CD4-positive, alpha-beta T cell treated with Interleukin-15 for 1 hour (primary cell): Measurements from ENCODE around the gene CERT1.

ENCODE experiments used
- DNase-seq: peaks from one replicate; pipeline ENCODE4 v3.0.0-alpha.2; 2020

CERT1 gene

DNA sequence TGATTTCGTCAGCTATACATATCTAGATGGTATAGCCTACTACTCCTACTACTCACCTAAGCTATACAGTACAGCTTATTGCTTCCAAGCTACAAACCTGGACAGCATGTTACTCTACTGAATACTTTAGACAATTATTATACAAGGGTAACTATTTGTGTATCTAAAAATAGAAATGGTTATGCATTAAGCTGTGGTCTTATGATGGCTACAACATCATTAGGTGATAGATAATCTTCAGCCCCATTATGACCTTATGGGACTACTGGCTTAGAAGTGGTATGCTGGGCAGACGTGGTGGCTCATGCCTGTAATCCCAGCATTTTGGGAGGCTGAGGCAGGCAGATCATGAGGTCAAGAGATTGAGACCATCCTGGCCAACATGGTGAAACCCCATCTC, 40.2 kb downstream of the CERT1 start:
- DNase-seq, result no peak

DNA sequence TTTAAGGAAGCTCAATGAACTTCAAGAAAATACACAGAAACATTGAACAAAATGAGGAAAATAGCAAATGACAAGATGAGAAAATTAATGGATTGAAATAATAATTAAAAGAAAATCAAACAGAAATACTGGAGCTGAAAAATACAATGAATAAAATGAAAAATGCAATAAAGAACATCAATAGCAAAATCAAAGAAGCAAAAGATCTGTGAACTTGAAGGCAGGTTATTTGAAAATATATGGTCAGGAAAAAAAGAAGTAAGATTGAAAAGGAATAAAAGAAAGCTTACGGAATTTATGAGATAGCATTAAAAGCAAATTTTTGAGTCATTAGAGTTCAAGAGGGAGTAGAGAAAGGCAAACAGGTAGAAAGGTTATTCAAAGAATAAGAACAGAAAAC, 42.4 kb downstream of the CERT1 start:
- no peak for DNase-seq

DNA sequence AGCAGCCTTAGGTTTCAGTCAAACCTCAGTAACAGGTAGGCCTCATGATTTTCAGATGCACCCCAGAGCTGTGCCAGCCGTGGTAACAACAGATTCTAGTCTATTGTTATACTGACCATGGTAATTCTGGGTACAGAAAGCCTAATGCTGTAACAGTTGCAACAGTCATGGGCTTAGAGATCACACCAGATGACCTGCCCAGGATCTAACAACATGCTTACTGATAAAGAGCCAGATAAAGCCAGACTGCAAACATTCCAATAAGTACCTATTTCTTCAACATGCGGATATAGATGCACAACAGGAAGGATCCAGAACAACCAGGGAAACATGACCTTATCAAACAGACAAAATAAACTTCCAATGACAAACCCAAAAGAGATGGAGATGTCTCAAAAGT, 42.8 kb downstream of the CERT1 start:
- DNase-seq, result no peak

DNA sequence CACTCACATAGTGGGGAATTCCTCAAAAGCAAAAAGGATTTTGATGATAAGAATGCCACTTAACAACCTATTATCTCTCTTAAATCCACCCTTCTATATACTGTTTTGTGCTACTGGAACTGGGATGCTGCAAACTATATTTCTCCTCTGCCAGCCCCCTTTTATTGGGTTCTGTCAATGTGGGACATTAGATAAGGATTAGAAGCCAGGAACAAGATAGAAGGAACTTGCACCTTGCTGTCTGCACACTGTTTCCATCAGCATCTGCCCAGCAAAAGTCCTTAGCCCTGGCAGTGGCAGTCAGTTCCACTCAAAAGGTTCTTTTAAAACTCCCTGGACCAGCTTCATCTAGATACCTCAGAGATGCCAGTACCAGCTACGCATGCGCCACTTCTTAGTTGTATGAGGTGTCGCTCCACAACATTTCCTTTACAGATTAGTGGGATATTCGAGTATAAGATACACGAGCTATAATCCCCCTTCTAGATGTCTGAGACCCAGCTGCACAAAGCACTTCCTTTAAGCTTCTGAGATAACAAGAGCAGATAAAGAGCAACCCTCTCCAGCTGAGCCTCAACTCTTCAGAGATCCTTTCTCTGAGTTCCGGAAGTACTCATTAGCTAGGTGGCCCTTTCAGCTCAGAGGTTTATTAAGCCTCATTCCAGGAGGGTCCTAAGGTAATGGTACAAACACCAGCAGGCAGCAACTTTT, 45.3 kb downstream of the CERT1 start:
- DNase-seq, result no peak

DNA sequence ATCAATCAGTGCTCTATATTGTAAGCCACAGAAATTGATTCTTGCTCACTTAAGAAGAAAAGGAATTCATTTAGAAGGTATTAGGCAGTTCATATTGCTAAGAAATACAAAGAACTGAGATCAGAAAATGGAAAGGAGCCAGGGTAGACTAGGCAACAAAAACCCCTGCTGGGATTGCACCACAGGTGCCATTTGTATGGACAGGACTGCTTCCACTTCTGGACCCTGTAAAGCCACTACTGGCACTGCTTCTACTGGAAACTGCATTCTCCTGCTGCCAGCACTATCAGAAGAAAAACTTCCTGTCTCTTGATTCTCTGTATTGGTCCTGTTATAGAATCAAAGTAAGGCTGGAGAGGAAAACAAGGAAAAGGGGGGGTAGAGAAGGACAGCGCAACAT, 45.9 kb downstream of the CERT1 start:
- no peak for DNase-seq

DNA sequence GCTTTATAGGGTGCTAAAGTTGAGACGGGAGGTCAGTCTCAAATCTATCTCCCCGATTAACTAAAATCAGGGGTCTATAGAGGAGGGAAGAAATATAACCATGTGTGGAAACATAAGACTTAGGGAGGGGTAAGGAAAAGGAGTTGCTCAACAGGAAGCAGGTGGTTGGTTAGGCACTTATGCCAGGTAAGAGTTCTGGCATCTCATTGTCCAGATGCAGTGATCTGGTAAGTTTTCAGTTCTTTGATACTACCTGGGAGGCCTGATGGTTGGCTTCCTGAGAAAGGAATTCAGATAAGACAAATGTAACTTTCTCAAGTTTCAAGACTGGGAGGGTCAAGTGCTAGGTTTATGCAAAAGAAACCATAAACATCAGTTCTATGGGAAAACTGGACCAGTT, 47.7 kb downstream of the CERT1 start:
- no peak for DNase-seq

DNA sequence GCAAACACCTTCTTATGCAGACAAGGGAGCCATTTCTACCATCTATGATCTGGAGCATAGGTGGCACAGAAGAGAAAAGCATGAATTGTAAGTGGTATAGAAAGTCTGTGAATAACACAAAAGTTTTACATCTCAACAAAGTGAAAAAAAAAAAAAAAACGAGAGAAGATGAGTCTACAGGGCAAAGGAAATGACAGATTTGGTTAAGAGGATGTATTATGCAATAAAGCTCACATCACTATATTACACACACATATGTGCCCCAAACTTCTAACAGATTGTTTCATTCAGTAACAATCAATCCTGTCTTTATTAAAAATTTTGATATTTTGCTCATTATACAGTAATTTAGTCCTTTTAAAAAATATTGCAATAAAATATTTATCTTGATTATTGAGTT, 49.8 kb downstream of the CERT1 start:
- DNase-seq, result no peak

DNA sequence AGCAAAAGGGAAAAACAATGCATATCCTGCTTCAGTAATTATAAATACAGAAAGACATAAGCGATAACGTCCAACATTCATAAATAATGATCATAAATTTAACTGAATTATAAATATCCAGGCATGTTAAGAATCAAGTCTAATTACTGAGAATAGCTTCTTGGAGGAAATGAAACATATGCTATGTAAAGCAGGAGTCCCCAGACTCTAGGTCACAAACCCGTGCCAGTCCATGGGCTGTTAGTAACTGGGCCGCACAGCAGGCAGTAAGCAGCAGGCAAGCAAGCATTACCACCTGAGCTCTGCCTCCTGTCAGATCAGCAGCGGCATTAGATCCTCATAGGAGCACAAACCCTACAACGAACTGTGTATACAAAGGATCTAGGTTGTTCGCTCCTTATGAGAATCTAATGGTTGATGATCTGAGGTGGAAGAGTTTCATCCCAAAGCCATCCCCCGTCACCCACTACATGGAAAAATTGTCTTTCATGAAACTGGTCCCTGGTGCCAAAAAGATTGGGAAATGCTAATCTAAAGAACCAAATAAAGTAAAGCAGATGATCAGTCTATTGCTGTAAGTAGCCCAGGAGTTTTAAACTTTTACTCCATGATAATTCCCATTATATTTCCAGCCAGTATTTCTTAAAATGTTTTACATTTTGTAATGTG, 50.4 kb downstream of the CERT1 start:
- no peak for DNase-seq

DNA sequence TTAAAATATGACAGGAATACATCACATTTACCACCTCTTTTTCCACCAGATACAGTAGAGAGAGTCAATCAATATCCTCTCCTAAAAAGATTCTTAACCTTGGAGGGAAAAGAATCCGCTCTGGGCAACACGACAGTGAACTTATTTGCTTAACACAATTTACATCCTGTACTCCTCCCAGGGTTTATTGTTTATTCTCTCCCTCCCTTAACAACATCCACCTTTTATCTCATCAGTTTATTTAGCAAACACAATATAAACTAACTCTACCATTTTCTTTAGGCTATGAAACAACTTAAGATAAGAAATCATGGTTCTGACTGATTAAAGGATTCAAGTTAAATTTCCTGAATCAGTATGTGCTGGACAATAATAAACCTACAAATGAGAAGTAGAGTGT, 50.9 kb downstream of the CERT1 start:
- no peak for DNase-seq

DNA sequence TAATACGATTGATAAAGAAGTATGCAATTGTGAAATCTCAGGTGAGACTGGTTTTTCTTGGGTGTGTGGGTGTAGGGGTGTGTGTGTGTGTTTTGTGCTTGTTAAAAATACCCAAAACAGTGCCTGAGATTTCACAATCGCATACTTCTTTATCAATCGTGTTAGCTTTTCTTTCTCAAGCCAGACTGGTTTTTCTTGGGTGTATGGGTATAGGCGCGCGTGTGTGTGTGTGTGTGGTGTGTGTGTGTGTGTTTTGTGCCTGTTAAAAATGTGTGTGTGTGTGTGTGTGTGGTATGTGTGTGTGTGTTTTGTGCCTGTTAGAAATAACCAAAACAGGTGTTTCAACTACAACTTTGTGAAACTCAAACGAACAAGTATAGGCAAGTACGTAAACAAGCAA, 53.7 kb downstream of the CERT1 start:
- no peak for DNase-seq

DNA sequence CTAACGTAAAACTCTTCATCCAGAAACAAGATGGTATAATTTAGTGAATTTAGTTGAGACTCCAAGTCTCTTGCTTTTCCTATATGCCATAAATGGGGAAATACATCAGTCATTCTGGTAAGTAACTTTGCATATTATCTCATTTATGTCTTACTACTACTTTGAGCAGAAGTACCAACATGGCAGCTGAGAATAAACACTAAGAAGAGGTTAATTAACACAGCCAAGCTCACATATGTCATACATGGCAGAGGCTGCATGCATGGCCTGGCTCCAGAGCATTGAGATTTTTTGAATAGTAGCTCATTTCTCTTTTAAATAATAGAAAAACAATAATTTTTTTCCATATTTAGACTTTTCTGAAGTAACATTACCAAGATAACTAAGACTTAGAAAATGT, 54.3 kb downstream of the CERT1 start:
- no peak for DNase-seq

DNA sequence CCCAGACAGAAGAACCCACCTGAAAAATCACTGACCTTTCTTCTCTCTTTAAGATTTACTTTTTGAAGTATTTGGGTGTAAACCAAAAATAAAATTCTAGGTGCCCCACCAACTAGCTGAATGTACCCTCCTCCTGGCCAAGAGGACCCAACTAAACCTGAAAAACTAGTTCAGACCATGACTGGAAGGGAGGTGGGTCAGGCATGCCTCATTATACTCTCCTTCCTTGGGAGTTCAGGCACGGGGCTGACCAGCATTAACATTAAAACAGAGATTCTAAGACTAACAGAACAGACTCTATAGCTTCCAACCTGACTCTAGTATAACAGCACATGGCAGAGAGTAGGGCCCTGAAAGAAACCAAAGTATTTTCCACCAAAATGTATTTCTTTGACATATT, 61.4 kb downstream of the CERT1 start:
- no peak for DNase-seq

DNA sequence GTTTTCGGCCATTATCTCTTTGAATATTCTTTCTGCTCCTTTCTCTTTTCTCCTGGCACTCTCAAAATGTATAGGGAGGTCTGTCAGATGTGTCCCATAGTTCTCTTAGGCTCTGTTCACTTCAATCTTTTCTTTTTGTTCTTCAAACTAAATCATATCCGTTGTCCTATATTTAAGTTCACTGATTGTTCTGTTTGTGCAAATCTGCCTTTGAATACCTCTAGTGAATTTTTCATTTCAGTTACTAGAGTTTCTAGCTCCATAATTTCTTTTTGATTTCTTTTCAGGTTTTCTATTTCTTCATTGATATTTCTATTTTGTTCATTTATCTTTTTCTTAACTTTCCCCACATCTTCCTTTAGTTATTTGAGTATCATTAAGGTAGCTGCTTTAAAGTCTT, 65.4 kb downstream of the CERT1 start:
- DNase-seq, result no peak

DNA sequence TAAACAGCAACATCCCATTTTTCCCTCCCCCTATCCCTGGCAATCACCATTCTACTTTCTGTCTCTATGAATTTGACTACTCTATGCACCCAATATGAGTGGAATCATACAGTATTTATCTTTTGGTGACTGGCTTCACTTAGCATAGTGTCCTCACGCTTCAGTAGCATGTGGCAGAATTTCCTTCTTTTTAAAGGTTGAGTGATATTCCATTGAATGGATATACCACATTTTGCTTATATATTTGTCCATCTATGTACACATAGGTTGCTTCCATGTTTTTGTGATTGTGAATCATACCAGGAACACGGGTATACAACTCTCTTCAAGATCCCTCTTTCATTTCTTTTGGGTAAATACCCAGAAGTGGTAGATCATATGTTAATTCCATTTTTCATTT, 69.9 kb downstream of the CERT1 start:
- DNase-seq, result no peak

DNA sequence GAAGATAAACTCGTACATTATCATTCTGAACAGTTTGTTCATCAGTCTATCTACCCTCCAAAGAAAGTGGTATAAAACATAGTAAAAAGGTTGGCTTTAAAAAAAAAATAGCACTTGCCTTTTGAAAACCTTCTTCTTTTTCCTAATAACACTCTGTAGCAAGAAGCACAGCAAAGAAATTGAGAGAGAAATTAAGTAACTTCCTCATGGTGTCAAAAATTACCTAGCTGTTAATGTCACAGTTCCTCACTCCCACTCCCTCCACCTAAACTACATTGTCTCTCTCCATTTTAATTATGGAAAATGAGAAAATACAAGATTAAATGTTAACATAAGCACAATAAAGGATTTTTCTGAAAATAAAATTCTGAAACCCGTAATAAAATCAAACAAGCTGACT, 72.2 kb downstream of the CERT1 start:
- no peak for DNase-seq

DNA sequence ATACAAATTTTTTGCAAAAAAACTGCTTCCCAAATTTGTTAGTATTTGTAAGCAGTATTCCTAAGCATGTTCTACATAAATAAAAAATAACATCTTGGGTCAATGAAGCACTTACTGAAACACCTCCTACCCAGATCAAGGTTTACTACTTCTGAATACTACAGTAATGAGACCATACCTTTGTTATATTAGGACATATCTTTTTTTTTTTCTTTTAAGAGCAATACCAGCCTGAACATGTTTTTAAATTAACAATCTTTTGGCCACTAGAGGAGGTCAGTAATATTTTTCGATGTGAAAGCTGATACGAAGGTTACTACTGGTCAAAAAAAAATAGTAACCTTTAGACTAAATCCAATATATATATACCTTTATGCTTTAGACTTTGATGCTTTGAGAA, 72.7 kb downstream of the CERT1 start:
- no peak for DNase-seq

DNA sequence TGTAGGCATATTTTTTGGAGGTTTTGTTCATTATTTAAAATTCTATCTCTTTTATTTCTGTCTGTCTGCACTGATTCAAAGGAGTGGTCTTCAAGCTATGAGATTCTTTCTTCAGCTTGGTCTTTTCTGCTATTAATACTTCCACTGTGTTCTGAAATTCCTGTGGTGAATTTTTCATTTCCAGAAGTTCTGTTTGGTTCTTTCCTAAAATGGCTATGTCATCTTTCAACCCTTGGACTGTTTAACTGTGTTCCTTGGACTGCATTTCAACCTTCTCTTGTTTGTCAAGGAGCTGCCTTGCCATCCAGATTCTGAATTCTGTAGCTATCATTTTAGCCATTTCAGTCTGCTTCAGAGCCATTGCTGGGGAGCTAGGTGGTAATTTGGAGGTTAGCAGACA, 76.3 kb downstream of the CERT1 start:
- DNase-seq, result no peak

DNA sequence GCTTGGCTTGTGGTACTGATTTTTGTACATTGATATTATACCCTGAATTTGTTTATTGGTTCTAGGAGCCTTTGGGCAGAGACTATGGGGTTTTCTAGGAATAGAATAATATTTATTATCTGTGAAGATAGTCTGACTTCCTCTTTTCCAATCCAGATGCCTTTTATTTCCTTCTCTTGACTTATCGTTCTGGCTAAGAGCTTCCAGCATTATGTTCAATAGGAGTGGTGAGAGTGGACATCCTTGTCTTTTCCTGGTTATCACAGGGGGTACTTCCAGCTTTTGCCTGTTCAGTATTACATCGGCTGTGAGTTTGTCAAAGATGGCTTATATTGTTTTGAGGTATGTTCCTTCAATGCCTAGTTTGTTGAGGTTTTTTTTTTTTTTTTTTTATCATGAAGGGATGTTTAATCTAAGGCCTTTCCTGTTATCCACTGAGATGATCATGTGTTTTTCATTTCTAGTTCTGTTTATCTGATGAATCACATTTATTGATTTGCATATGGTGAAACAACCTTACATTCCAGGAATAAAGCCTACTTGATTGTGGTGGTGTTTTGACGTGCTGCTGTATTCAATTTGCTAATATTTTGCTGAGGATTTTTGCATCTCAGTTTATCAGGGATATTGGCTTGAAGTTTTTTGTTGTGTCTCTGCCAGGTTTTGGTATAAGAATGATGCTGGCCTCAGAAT, 77.5 kb downstream of the CERT1 start:
- DNase-seq, result no peak

DNA sequence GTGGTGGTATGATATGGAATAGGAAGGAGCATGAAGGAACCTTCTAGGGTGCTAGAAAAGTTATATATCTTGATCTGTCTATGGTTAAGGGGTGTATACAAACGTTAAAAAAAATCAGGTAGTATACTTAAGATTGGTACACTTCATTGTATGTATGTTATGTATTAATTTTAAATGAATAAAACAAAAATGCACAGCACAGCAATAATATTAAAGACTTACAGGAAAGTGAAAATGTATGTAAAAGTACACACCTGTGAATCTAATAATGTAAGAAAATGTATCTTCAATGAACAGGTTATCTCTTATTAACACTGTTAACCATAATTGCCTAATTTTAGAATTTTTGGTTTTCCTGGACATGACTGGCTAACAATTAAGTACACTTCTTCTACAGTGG, 97.2 kb downstream of the CERT1 start:
- DNase-seq, result no peak

DNA sequence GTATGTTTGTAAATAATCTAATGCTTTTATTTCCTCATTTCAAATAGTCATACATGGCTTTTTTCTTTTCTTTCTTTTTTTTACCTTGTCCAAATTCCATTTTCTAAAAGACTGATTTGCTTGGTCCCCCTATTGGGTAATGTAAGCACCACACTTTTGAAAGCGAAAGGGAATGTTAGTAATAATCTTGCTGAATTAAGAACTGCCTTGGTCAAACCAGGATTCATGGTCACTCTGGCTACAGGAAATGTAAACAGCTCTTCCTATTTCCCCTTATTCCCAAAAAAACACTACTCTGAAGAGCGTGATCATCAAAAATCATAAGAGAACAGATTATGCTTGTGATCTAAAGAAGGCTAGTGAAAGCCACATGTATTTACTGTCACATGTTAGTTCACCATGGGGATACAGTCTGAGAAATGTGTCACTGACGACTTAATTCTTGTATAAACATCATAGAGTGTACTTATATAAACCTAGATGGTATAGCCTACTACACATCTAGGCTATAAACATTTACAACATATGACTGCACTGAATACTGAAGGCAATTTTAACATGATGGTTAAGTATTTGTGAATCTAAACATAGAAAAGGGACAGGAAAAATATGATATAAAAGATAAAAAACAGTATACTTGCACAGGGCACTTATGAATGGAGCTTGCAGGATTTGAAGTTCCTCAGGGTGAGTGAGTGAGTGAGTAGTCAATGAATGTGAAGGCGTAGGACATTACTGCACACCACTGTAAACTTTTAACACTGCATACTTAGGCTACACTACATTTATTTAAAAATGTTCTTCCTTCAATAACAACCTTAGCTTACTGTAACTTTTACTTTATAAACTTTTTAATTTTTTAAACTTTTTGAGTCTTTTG, 99.1 kb downstream of the CERT1 start:
- no peak for DNase-seq

DNA sequence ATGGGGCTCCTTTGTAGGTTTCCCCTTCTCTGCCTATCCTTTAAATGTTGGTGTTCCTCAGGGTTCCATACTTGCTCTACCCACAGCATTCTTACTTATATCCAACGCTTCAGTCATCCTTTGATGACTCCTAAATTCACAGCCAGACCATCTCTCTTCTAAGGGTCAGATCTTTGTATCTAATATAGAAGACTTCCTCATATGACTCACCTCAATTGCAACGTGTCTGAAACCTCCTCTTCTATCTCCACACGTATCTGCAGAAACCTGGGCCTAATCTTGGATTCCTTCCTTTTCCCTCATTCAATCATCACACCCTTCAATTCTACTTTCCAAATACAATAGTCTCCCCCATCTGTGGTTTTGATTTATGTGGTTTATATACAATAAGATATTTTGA, 106.1 kb downstream of the CERT1 start:
- DNase-seq, result no peak

DNA sequence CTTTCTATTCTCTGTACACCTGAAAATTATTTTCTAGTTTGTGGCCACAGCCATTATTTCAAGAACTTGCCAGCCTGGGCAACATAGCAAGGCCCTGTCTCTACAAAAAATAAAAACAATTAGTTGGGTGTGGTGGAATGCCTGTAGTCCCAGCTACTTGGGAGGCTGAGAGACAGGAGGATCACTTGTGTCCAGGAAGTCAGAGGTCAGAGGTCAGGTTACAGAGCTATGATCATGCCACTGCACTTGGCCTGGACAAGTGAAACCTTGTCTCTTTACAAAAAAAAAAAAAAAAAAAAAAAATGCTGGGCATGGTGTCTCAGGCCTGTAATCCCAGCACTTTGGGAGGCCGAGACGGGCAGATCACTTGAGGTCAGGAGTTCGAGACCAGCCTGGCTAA, 116.2 kb downstream of the CERT1 start:
- DNase-seq, result no peak

DNA sequence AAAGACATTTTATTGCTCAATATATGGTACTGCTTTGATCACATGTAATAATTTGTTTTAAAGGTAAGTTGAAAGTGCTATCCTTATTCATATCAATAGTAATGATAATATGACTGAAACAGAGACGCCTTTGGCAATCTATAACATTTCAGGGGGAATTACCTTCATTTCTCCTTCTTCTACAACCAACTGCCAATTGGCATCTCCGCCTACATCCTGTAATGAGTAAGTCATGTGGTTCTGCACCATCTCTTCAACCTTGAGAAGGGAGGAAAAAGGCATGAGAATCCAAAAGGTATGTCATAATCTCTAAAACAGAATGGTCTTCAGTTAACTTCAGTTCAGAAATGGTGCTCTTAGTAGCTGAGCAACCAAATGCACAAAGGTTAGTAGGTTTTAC, 122.0 kb downstream of the CERT1 start:
- DNase-seq, result no peak

DNA sequence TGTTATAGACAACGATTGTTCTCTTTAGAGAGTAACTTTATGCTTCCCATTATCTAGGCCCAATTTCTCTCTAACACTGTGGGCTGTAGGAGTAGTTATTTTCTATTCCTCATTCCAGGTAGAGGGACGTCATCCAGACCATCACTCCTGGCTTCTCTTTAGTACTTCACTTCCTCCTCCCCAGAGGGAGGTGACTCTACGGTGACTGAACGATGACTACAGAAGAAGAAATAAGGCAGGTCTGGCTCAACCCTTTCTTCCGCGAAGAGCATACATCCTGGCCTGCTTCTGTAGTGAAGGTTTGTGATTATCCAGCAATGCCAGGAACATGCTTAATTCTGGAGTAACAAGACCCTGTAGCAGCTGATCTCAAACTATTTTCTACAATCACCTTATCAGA, 123.6 kb downstream of the CERT1 start:
- no peak for DNase-seq
